ENCODE measurements around the gene GSTM1.

GRCh38 chr1:109721971-109722370 lies 34.4 kb downstream of the GSTM1 start:
- no peak for TF ChIP-seq POLR2AphosphoS5 (IDR thresholded peaks at IDR 0.05; ENCODE audit: low read depth, low read length)
- TF ChIP-seq SIN3A (IDR thresholded peaks at IDR 0.05; ENCODE audit: borderline replicate concordance, insufficient read depth, low read length), result no peak
- no peak for TF ChIP-seq TAF1 (IDR thresholded peaks at IDR 0.05; ENCODE audit: borderline replicate concordance, insufficient read depth, low read length)

Measured in PFSK-1 (cell line).